ENCODE measurements around the gene HDGF.

The HDGF gene

DNA sequence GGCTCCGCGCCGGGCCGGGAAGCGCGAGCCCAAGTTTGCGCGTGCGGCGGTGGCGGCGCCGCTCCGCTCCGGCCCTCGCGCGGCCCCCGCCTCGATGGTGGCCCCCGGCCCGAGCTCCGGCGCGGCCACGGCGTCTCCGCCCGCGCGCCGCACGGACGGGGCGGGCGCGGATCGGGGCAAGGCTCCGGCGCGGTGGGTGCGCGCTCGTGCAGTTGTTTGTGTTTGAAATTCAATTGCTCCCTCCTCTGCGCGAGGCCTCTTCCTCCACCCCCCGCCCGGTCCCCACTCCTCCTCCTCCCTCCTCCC lies at the start of gene HDGF:
HDGF (minus strand) TSS at position 225 of the 306 bp plus-strand sequence. CDS start 246 bp downstream, outside the sequence.
- DNase-seq, result no peak

DNA sequence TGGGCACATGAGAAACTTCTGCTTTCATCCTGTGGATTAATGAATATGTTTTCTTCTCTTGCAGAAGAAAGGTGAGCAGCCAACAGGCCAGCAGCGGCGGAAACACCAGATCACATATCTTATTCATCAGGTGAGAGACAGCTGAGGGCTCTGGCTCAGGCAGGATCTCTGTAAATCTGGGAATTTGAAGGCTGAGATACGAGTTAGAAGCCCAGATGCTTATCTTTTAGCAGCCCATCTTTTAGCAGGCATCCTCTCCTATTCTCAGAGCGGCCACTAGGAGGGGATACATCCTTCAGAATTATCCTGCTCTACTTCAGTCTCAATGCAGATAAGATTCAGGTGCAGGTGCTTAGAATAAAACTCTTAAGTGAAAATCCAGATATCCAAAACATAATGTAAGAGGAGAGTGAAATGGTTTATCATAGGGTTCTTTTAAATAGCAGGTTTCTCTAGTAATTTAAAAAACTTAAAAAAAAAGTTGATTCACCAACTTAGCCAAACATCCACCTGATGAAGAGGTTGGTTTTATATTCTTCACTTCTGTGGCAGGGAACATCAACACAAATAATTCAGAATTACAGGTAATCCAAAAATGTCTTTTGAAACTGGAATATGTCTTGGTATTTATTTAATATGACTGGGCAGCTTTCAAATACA lies 45.9 kb upstream of the HDGF start:
- peak; percentile 30 for DNase-seq

DNA sequence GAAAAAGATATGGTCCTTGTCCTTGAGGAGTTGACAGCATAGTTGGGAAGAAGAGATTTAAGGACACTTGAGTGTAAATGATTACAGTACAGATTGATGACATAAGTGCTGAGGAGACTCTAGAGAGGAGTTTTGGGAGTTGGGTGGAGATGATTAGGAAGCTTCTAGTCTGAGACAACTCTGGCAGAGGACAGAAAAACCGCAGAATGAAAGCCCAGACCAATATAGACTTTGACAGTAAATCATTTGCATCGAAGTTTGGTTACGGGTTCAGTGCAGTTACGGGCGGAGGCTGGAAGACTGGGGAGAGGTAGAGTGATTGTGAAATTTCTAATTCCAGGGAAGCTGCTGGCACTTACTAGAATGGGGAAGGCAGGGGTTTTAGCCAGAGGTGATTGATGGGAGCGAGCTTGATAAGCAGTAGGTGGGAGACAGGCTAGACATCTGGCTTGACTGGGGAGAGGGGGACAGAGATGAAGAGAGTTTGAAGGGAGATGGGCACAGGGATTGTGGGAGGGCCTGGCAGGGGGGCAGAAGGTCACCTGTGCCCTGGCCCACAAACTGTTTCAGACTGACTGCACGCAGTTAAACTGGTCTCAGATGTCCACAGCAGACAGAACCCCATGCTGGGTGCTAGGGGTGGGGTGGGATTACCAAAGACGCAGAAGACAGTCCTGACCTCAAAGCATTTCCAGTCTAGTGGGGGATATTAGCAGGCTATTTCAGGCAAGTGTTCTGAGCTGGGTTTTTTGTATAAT lies 45.0 kb upstream of the HDGF start:
- DNase-seq, result no peak

DNA sequence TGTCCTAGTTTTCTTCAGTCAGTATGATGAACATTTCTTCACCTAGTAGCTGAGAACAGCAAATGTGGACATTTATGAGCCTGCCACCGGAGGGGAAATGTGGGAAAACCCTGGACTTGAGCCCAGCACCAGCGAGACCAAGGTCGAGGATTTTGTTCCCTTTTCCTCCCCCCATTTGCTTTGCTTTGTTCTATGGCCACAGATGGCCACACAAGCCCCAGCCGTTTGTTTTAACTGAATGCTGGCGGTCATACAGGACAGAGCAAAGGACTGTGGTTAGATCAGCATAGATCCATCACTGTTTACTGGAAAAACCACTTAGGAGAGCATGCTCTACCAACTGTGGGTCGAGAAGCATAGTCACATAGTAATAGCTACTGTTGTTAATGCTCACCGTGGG lies 44.3 kb upstream of the HDGF start:
- DNase-seq, result peak; percentile 56

DNA sequence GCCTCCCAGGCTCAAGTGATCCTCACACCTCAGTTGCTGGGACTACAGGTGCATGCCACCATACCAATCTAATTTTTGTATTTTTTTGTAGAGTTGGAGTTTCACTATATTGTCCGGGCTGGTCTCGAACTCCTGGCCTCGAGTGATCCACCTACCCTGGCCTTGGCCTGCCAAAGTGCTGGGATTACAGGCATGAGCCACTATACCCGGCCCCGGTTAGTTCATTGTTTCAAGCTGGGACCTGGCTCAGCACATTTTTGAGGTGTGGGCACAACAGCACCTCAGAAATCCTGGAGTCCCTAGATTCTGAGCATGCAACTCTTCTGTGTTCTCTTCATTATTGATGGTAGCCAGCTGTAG lies 43.9 kb upstream of the HDGF start:
- DNase-seq, result no peak

DNA sequence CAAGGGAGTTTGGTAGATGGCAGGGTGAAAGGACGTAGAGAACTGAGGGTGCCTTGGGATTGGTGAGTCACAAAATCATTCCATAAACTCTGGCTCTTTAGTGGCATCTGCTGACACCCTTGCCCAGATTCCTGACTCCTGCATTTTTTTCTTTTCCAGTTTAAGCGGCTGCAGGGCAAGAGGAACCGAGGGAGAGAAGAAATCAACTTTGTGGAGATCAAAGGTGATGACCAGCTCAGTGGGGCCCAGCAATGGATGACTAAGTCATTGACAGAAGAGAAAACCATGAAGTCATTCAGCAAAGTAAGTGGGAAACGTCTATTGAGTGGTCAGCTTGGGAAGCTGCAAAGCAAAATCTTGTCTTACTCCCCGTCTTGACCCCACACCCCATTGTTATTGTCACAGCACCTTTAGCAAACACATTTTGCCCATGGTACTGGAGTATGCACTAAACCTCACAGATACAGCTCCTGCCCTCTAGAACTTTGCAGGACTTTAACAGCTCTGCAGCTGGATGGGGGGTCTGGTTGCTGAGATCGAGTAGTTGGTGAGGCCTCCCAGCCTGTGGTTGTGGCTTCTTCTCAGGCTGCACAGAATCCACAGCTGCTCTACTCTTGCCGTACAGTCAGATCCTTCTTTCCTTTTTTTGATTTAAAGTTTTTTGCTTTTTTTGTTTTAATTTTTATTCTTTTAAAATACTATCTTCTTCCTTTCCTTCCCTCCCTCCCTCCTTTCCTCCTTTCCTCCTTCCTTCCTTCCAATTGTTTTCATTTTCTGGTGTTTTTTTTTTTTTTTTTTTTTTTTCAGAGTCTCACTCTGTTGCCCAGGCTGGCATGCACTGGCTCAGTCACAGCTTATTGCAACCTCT lies 43.3 kb upstream of the HDGF start:
- peak; percentile 40 for DNase-seq

DNA sequence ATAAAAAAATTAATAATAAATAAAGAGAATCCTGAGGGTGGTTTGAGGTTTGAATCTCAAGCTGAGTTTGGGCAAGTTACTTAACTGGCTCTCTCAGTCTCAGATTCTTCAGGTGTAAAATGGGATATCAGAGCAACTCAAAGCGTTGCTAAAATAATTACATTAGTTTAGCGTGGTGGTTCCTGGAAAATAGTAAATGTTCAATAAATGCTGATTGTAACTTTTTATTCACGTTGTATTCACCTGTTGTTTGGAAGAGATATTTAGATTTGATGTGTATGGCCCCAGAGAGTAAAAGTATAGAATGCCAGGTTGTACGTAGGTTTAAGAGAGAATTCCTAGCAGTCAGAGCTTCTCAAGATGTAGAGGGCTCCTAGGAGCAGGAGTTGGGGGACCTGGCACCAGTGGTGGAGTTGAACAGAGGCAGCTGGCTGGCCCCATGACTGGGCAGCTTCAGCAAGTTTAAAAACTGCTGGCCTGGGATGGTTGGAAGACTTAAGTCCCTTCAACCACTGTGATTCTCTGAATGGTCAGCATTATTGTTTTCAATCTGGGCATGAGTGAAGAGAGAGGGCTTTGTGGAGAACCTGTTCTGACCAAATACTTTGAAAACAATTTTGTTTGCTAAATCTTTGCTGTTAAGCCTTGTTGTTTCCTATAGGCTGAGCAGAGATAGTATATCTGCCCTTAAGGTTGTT lies 38.3 kb upstream of the HDGF start:
- DNase-seq, result no peak

DNA sequence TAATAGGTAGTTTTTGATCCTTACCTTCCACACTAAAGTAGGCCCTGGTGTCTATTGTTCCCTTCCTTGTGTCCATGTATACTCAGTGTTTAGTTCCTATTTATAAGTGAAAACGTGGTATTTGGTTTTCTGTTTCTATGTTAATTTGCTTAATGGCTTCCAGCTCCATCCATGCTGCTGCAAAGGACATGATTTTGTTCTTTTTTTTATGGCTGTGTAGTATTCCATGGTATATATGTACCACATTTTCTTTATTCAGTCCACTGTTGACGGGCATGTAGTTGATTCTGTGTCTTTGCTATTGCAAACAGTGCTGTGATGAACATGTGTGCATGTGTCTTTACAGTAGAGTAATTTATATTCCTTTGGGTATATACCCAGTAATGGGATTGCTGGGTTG lies 36.7 kb upstream of the HDGF start:
- DNase-seq, result no peak

DNA sequence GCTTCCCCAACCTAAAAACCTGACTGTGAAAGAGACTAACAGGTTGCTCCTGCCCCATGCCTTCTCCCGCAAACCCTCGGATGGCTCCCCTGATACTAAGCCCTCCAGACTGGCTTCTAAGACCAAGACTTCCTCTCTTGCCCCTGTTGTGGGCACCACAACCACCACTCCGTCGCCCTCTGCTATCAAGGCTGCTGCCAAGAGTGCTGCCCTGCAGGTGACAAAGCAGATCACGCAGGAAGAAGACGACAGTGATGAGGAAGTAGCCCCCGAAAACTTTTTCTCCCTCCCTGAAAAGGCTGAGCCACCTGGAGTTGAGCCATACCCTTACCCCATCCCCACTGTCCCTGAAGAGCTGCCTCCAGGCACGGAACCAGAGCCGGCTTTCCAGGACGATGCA lies 35.2 kb upstream of the HDGF start:
- DNase-seq, result no peak

DNA sequence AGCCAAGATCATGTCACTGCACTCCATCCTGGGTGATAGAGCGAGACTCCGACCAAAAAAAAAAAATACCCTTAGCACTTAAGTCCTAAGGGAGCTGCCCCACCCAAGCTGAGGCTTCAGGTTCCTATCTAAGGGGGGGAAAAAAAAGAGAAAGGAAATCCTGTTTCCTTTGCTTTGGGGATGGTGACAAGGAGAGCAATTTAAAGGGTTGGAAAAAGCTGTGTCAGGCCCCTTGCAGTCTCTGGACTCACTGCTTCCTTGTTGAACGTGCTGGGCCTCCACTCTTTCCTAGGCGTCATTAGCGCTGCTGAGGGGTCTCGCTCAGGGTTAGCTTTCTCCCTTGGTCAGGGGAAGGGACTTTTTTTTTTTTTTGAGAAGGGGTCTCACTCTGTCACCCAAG lies 34.0 kb upstream of the HDGF start:
- DNase-seq, result no peak

DNA sequence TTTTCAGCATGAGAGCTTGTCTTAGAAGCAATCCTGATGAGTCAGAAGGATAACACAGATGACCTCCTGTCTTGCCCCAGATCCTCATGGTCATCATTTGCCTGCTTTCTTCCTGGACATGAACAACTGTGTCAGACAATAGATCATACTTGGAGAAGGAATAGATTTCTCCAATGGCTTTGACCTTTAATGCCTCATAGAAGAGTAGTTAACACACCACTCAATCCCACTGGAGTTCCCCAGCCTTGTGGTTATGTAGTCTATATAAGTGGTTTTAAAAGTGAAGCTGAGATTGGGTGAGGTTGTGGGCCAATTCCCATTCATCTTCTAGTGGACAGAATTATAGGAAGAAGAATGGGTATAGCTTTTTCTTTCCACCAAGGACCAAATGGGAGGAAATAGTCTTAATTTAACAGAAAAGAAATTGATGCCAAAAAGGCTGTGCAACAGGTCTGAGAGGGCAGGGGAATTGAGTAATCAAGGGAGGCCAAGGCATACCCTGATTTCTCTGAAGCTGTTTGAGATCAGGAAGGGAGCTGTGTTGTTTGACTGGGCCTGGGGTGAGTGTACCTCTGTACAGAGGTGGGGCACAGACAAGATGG lies 30.2 kb upstream of the HDGF start:
- no peak for DNase-seq

DNA sequence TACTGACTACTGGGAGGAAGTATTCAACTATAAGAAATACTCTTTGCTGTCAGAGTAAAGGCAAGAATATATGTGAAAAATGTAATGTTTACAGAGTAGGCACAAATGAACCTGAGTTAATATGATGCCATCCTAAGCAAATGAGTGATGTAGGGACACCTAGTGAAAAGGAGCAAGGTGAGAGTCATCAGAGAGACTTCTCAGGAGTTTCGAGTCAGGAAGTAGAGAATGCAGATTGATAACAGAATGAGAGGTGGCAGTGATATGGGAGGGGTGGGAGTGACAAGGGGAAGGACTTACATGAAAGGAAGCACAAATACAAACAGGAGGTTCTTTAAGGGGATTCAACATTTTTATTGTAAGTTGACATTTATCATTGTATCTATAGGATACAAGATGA lies 26.1 kb upstream of the HDGF start:
- DNase-seq, result no peak

DNA sequence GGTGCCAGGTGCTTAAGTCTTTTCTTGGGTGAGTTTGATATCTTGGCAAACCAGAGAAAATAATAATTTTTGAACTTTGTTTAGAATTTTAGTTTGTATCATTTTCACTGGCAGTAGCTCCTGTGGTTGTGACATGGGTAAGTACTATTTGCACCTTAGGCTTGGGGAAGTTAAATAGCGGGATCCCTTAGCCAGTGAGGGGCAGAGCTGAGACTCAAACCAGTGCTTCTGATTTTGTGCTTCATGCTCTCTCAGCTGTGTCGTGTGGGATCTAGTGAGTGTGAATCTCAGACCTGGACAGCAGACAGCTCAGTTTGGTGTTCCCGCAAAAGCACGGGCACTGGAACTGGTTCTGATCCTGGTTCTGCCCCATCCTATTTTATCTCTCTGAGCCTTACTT lies 25.5 kb upstream of the HDGF start:
- no peak for DNase-seq

DNA sequence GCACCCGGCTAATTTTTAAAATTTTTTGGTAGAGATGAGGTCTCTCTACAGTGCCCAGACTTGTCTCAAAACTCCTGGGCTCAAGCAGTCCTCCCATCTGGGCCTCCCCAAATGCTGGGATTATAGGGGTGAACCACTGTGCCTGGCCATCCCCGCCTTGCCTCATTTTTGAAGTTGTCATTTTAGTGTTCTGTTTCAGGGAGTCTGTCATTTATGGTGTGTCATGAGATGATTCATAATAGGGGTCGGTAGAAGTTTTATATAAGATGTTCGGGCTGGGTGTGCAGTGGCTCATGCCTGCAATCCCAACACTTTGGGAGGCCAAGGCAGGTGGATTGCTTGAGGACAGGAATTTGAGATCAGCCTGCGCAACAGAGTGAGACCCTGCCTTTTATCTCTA lies 24.3 kb upstream of the HDGF start:
- DNase-seq, result no peak

DNA sequence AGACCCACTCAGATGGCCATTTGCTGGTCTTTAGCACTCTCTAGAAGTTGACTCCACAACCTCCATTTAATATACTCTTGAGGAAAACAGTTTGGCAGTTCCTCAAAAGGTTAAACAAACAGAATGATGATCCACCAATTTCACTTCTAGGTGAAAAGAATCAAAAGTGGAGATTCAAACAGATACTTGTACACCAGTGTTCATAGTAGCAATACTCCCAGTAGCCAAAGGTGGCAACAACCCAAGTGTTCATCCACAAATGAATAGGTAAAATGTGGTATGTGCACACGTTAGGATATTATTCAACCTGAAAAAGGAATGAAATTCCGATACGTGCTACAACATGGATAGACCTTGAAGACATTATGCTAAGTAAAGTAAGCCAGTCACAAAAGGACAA lies 22.1 kb upstream of the HDGF start:
- no peak for DNase-seq

DNA sequence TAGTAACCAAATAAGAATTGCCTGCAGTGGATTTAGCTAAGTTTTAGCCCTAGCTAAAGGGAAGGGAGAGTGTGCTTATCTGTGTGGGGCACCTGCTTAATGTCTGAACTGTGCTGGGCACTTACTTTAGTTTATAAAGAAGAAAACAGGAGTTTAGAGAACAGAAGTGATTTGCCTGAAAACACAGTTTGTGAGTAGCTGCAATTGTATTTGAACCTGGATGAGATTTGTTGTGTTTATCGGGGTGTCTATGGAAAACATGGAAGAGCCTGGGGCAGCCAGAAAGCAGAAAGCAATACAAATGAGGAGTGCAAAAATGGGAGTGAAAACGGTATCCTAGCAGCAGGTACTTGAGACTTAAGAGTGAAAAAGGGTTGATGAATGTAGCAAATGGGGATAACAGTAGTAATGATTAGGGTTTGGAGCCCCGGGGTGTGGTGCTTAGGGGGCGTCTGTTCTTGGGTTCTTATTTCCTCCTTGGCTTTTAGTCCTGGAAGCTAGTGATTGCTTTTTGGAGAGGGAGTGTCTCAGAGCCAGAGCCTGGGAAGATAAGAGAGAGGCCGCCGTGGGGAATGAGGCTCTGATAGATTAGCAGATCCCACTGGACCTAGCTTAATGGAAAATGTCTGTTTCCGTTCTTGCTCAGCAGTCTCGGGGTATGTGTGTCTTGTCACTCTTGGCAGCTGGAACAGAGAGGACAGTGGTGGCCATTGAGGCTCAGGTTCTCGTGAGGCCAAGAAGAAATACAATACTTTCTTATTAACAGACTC lies 21.4 kb upstream of the HDGF start:
- DNase-seq, result no peak

DNA sequence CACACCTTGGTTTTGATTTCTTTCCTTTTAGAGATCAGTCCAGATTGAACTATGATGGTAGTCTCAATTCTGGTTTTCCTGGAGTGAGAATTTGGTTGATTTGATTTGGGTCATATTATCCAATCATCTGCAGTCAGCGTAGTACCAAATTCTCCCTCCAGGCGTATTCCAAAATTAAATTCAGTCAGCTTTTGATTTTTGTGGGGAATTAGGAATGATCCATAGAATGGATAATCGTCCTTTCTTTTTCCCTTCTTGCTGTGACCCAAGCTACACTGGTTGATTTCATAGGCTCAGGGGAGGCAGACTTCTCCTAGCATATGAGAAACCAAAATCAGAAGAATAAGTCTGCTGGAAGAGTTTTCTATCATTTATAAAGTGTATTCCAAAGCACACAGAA lies 20.7 kb upstream of the HDGF start:
- no peak for DNase-seq

DNA sequence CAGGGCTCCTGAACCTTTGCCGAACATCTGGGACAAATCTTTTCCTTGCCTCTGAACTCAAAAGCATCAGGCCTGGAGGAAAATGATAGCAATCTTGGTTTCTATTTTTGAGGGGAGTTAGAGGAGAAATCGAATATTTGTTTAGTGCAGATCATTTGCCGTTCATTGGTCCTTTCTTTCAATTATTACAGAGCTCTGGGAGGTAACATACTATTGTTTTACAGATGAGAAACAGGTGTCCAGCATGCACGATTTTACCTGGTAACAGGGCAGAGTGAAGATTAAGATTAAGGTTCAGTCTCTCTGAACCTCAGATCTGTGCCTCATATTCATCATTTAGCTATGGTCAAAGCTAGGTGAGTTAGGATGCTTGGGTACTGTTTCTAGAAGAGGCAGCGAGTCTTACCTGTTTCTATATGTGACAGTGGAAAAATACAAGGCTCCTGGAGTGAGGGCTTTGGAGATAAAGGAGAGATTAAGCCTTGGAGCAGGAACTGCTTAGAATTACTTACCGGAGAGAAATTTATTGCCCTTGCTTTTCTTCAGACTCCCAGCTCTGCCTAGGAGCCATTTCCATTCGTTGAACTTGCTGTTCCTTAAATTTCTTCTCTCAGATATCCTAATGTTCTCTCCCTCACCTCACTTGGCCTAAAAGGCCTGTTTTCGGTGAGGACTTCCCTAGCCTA lies 17.3 kb upstream of the HDGF start:
- DNase-seq, result no peak

DNA sequence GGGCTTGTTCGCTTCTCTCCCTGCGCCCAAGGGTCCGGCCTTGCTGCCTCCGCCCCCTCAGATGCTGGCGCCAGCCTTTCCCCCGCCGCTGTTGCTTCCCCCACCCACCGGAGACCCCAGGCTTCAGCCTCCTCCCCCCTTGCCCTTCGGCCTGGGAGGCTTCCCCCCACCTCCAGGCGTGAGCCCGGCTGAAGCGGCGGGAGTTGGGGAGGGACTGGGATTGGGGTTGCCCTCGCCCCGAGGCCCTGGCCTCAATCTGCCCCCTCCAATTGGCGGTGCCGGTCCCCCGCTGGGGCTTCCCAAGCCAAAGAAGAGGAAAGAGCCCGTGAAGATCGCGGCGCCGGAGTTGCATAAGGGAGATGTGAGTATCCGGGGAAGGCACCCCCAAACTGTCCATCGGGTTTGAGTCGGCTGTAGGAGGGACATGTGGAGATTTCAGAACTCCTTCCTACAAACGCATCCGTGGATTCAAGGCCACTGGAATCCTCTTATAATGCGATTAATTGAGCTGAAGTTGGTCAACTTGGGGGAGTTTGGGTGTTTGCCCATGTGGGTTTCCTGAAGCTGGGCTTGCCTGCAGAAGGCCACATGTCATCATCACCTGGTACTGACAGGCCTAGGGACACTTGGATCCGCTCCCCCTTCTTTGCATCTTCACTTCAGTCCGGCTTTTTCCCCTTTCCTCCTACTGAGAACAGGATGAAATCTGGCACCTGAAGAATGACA lies 16.6 kb upstream of the HDGF start:
- no peak for DNase-seq

DNA sequence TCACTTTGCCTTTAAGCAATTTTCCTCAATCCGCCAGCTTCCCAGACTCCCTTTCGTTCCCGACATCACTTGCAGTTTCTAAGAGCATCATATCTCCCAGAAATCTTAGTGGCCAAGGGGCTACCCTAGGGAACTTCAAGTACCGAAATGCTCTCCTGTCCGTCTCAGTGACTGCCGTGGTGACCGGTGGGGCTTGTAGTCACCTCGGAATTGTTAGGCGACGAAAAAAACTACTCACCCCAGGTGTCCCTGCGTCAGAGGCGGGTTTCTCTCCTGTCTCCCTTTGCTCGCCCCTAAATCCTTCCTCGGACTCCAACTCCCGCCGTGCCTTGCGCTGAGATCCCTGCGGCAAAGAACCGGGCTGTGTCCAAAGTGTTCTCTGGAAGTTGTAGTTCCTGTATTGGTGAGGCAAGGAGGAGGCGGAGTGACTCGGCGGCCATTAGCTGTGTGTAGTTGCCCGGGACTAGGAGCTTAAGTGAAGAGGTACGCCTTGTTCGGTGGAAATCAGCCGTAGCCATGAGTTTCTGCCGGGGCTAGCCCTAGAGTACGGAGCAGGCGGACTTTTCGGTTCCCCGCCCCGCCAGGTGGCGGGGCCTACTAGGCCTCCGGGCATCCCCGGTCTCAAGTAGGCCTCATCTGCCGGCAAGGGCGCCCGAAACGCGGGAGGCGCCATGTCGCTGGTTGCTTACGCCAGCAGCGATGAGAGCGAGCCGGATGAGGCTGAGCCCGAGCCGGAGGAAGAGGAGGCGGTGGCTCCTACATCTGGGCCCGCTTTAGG lies 15.8 kb upstream of the HDGF start, which contains the start of gene PRCC:
PRCC (plus strand) TSS at position 435 of the 778 bp plus-strand sequence; CDS start at position 672, 237 bp downstream.
- DNase-seq, result peak; percentile 99
